ENCODE measurements around the gene ATP6V1E1. TPM values are rescaled to one million over a fixed set of nuclear protein-coding genes. Genes with fewer than 3 reads are reported as not detected.

Gene ATP6V1E1
- total and polyA plus RNA-seq, 2 donors (not counting 1 experiment from before 2014, with no cell fraction given) = 51.3 to 82.6 TPM

- ChIA-PET POLR2A (no interaction called here), CTCF (no interaction called here)
- no peaks in the 10 kb centered on the region for H3K4me1 Mint-ChIP-seq
- Histone ChIP-seq H3K4me1 (ENCODE audit: control insufficient read depth in 2 of 2, insufficient read depth in 2 of 2, low read length in 2 of 2) (no peaks in the 10 kb centered on the region), H3K9ac (ENCODE audit: low read length) (no peak overlapping the region), H3K36me3 (replicated peaks in 1 of 2; ENCODE audit: control extremely low read depth in 1 of 2, control insufficient read depth in 1 of 2, extremely low read depth in 1 of 2, insufficient read depth in 2 of 2, low read length in 1 of 2) (peaks cover 1 to 17% of the 10 kb centered on the region in 2 experiments), H3K4me3 (ENCODE audit: control extremely low read depth in 1 of 5, extremely low read depth in 1 of 5, insufficient read depth in 1 of 5, low read depth in 2 of 5, low read length in 4 of 5) (no peak overlapping the region), H2AFZ (ENCODE audit: insufficient read depth, low read depth, low read length, poor library complexity, severe bottlenecking) (no peak overlapping the region), H3K4me2 (replicated peaks; ENCODE audit: low read depth, low read length, poor library complexity, severe bottlenecking) (no peak overlapping the region), H3K9me3 (ENCODE audit: control extremely low read depth in 1 of 3, control insufficient read depth in 2 of 3, insufficient read depth in 1 of 3, low read length in 2 of 3) (no peaks in the 10 kb centered on the region), H3K27me3 (replicated peaks in 1 of 4; ENCODE audit: control extremely low read depth in 1 of 4, control insufficient read depth in 3 of 4, insufficient read depth in 4 of 4, low read length in 3 of 4) (no peaks in the 10 kb centered on the region), H3K79me2 (ENCODE audit: control insufficient read depth, insufficient read depth, low read length) (peaks cover 47% of the 10 kb centered on the region), H4K20me1 (ENCODE audit: control insufficient read depth, insufficient read depth, low read length, poor library complexity, severe bottlenecking) (peaks cover 8% of the 10 kb centered on the region), H3K27ac (ENCODE audit: low read length in 2 of 2) (no peak overlapping the region)
- DNase-seq (no peak), ATAC-seq (ENCODE audit: low read depth) (no peak)
- intact Hi-C loops (cut with micrococcal nuclease) = no loop called here
- H3K4me3 Mint-ChIP-seq = no peak overlapping the region
- TF ChIP-seq EZH2 (IDR thresholded peaks at IDR 0.05; ENCODE audit: borderline replicate concordance, insufficient read depth, low read depth, low read length, poor library complexity, severe bottlenecking) = no peak
- no peak for TF ChIP-seq CTCF (IDR thresholded peaks at IDR 0.05)
- no peak overlapping the region for H3K27ac Mint-ChIP-seq
- no peaks in the 10 kb centered on the region for H3K27me3 Mint-ChIP-seq
- H3K9me3 Mint-ChIP-seq (ENCODE audit: insufficient read depth) = no peaks in the 10 kb centered on the region
- WGBS (ENCODE audit: insufficient coverage) = 100% methylated on average over 1 of the region's 3 CpGs
These were observed 26.7 kb upstream of the ATP6V1E1 start for GRCh38 chr22:17655289-17655688.

GRCh38 chr22:17648569-17648968, 20.0 kb upstream of the ATP6V1E1 start:
- H3K27ac Mint-ChIP-seq = no peak overlapping the region
- no CpG with 5 or more reads among the region's 1 CpG for WGBS (ENCODE audit: insufficient coverage)
- ChIA-PET POLR2A (no interaction called here), CTCF (no interaction called here)
- intact Hi-C loops (cut with micrococcal nuclease) = no loop called here
- DNase-seq (no peak), ATAC-seq (ENCODE audit: low read depth) (no peak)
- Histone ChIP-seq H3K79me2 (ENCODE audit: control insufficient read depth, insufficient read depth, low read length) (peaks cover 43% of the 10 kb centered on the region), H3K27me3 (replicated peaks in 1 of 4; ENCODE audit: control extremely low read depth in 1 of 4, control insufficient read depth in 3 of 4, insufficient read depth in 4 of 4, low read length in 3 of 4) (no peaks in the 10 kb centered on the region), H3K4me2 (replicated peaks; ENCODE audit: low read depth, low read length, poor library complexity, severe bottlenecking) (no peak overlapping the region), H2AFZ (ENCODE audit: insufficient read depth, low read depth, low read length, poor library complexity, severe bottlenecking) (no peak overlapping the region), H3K27ac (ENCODE audit: low read length in 2 of 2) (no peak overlapping the region), H3K4me3 (ENCODE audit: control extremely low read depth in 1 of 5, extremely low read depth in 1 of 5, insufficient read depth in 1 of 5, low read depth in 2 of 5, low read length in 4 of 5) (no peak overlapping the region), H3K9ac (ENCODE audit: low read length) (no peak overlapping the region), H3K36me3 (replicated peaks in 1 of 2; ENCODE audit: control extremely low read depth in 1 of 2, control insufficient read depth in 1 of 2, extremely low read depth in 1 of 2, insufficient read depth in 2 of 2, low read length in 1 of 2) (peaks cover 0 to 10% of the 10 kb centered on the region in 2 experiments), H3K9me3 (ENCODE audit: control extremely low read depth in 1 of 3, control insufficient read depth in 2 of 3, insufficient read depth in 1 of 3, low read length in 2 of 3) (no peaks in the 10 kb centered on the region), H3K4me1 (ENCODE audit: control insufficient read depth in 2 of 2, insufficient read depth in 2 of 2, low read length in 2 of 2) (no peaks in the 10 kb centered on the region), H4K20me1 (ENCODE audit: control insufficient read depth, insufficient read depth, low read length, poor library complexity, severe bottlenecking) (no peaks in the 10 kb centered on the region)
- no peaks in the 10 kb centered on the region for H3K9me3 Mint-ChIP-seq (ENCODE audit: insufficient read depth)
- no peaks in the 10 kb centered on the region for H3K27me3 Mint-ChIP-seq
- no peaks in the 10 kb centered on the region for H3K4me1 Mint-ChIP-seq
- TF ChIP-seq CTCF (IDR thresholded peaks at IDR 0.05) (no peak), EZH2 (IDR thresholded peaks at IDR 0.05; ENCODE audit: borderline replicate concordance, insufficient read depth, low read depth, low read length, poor library complexity, severe bottlenecking) (no peak)
- H3K4me3 Mint-ChIP-seq = no peak overlapping the region
